GM12874 (cell line): ENCODE results near the gene CACNA1D.

Experiments used
- CTCF ChIP-seq: IDR thresholded peaks from 2 replicates; pipeline ENCODE4 v1.5.1; 2011; ENCODE audit warnings: low read depth, mild to moderate bottlenecking, control low read depth, low read length, moderate library complexity; ENCODE audit not compliant: insufficient read depth

The CACNA1D gene

GRCh38 chr3:53726643-53727042, 232.2 kb downstream of the CACNA1D start:
- no peak for TF ChIP-seq CTCF

DNA sequence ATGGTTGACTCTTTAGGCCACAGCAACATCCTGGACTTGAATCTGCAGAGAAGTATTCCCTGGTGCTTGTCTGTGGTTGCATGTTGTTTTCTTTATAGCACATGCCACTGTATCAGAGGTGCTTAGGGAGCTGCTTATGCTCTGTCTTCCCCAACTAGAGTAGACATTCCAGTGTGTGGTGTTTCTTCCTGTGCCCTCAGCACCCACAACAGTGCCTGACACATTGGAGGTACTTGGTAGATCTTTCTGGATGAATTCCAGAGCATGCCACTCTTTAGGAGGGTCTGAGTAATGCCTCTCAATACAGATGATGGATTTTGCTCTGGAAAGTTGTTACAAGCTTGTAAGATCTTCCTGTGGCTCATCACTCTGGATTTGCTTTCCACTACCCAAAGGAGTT, 234.2 kb downstream of the CACNA1D start:
- no peak for TF ChIP-seq CTCF

DNA sequence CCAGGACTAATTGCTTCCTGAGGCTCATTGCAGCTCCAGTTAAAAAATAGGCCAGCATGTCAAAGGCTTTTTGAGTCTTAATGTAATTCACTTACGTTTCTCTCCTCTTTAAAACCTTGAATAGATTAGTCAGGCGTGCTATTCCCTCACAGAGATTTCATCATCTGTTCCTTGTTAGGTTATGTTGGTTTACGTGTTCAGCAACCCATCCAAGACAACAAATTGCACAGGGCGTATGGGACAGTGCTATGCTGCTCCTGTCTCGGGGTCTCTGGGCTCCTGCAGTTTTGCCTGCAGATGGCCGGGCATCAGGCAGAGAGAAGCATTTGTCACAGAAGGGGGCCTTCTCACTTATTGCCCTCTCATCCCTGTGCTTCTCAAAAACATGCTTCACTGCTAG, 234.7 kb downstream of the CACNA1D start:
- TF ChIP-seq CTCF = no peak

DNA sequence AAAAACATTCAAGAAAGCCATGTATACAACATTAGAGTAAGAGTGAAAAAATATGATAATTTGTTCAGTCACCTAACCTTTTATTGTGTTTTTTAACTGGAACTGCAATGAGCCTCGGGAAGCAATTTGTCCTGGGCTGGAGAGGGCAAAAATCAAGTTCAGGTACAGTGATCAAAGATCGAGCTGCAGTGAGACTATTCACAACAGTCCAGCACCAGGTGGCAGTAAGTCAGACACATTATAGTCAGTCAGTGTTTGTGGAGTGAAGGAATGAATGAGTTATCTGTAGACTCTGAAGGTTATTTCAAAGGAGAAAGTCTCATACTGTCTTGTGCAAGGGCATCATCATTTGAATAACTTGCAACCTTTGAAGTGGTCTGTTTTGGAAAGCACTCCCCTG, 235.2 kb downstream of the CACNA1D start:
- 0 out of 2 replicates have a peak, but pooled peaks have one; percentile 12 for TF ChIP-seq CTCF

DNA sequence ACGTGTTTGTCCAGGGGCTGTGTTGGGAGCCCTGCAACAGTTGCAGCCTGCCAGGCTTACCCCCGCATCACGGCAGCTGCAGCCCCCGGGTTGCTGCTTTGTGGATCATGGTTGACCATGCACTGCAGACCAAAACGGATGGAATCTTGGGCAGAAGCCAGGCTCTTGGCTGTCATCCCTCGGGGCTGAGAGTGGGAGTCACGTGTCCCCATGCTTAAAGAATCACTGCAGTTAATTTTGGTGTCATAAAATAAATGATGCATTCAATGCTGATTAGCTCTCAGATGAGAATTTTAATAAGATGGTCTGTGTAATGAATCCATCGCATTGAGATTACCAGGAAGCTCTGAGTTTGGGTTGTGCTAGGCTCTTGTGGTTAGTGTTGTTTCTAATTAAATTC, 236.2 kb downstream of the CACNA1D start:
- TF ChIP-seq CTCF = no peak

- TF ChIP-seq CTCF = no peak
These were observed 237.7 kb downstream of the CACNA1D start for GRCh38 chr3:53731934-53732624.

- TF ChIP-seq CTCF = no peak
These were observed 239.0 kb downstream of the CACNA1D start for GRCh38 chr3:53733446-53733845.
